ENCODE measurements around the gene AMDHD2. TPM values are rescaled to one million over a fixed set of nuclear protein-coding genes. Genes with fewer than 3 reads are reported as not detected.

Gene AMDHD2
- total RNA-seq, 2 experiments from 2014 or later, result 51.8 to 59.7 TPM

GRCh38 chr16:2508722-2509400 lies 11.3 kb upstream of the AMDHD2 start:
- Histone ChIP-seq H3K36me3 (ENCODE audit: insufficient read depth, low read length) (no peaks in the 10 kb centered on the region), H3K4me2 (ENCODE audit: low read length) (no peak overlapping the region), H4K20me1 (ENCODE audit: insufficient read depth, low read length) (no peaks in the 10 kb centered on the region), H2AFZ (ENCODE audit: low read length) (no peak overlapping the region), H3K27ac (ENCODE audit: low read depth, low read length, poor library complexity, severe bottlenecking) (no peak overlapping the region), H3K9me3 (ENCODE audit: low read length) (no peaks in the 10 kb centered on the region), H3K9me2 (ENCODE audit: insufficient read depth, low read length) (no peaks in the 10 kb centered on the region), H3K79me2 (ENCODE audit: insufficient read depth, low read depth, low read length) (peaks cover under 1% of the 10 kb centered on the region; the same call in 1 of the 2 replicates), H3K4me1 (ENCODE audit: insufficient read depth, low read length, poor library complexity, severe bottlenecking) (peaks cover 44% of the 10 kb centered on the region), H3K4me3 (ENCODE audit: low read depth, low read length, poor library complexity, severe bottlenecking) (no peak overlapping the region)
- POLR2A ChIA-PET, result no interaction called here
- intact Hi-C loops (cut with micrococcal nuclease; ENCODE audit: unreplicated experiment), result no loop called here
- TF ChIP-seq CTCF (conservative IDR thresholded peaks at IDR 0.05; ENCODE audit: low read length), result no peak
- no peak for TF ChIP-seq EZH2phosphoT487 (IDR thresholded peaks at IDR 0.05; ENCODE audit: borderline replicate concordance, low read depth, low read length)
- BruUV-seq (replicated peaks), result no TSS peak
- CTCF ChIA-PET (ENCODE audit: unreplicated experiment), result no interaction called here
- no peak for DNase-seq (ENCODE audit: low spot score)

- Histone ChIP-seq H3K27ac (ENCODE audit: low read depth, low read length, poor library complexity, severe bottlenecking) (no peak overlapping the region), H3K79me2 (ENCODE audit: insufficient read depth, low read depth, low read length) (peaks cover 24% of the 10 kb centered on the region), H3K9me3 (ENCODE audit: low read length) (no peaks in the 10 kb centered on the region), H3K4me3 (ENCODE audit: low read depth, low read length, poor library complexity, severe bottlenecking) (no peak overlapping the region), H2AFZ (ENCODE audit: low read length) (no peak overlapping the region), H4K20me1 (ENCODE audit: insufficient read depth, low read length) (peaks cover 9% of the 10 kb centered on the region), H3K4me1 (ENCODE audit: insufficient read depth, low read length, poor library complexity, severe bottlenecking) (peaks cover 59% of the 10 kb centered on the region), H3K9me2 (ENCODE audit: insufficient read depth, low read length) (no peaks in the 10 kb centered on the region), H3K4me2 (ENCODE audit: low read length) (no peak overlapping the region), H3K36me3 (ENCODE audit: insufficient read depth, low read length) (peaks cover 2% of the 10 kb centered on the region; the same call in 1 of the 2 replicates)
- no TSS peak for BruUV-seq (replicated peaks)
- no peak for TF ChIP-seq CTCF (conservative IDR thresholded peaks at IDR 0.05; ENCODE audit: low read length)
- no peak for TF ChIP-seq EZH2phosphoT487 (IDR thresholded peaks at IDR 0.05; ENCODE audit: borderline replicate concordance, low read depth, low read length)
- ChIA-PET CTCF (ENCODE audit: unreplicated experiment) (no interaction called here), POLR2A (no interaction called here)
- DNase-seq (ENCODE audit: low spot score), result no peak
- intact Hi-C loops (cut with micrococcal nuclease; ENCODE audit: unreplicated experiment), result loop anchor here (5.0 kb wide), 1 partner anchor 169 kb away; the partner anchor contains the start of gene ABCA3
Measured at GRCh38 chr16:2511128-2511800, 8.9 kb upstream of the AMDHD2 start.
